ENCODE results near the gene STK39. TPM values are rescaled to one million over a fixed set of nuclear protein-coding genes. Genes with fewer than 3 reads are reported as not detected.

STK39 gene
- polyA plus RNA-seq, 1 donor (not counting 4 experiments of a cell fraction or from before 2014, with no cell fraction given), result 20.7 TPM

GRCh38 chr2:168024459-168024858 is 222.9 kb downstream of the STK39 start:
- no peak overlapping the region for H2AFZ ChIP-seq (ENCODE audit: control insufficient read depth, low read length)
- no peak for DNase-seq (ENCODE audit: low read depth, low spot score)
- no peaks in the 10 kb centered on the region for H3K79me2 ChIP-seq (ENCODE audit: control insufficient read depth, insufficient read depth, low read length)
- no peaks in the 10 kb centered on the region for H3K36me3 ChIP-seq (ENCODE audit: control insufficient read depth in 2 of 2, extremely low read depth in 1 of 2, insufficient read depth in 2 of 2, low read length in 2 of 2)
- H3K27me3 ChIP-seq (ENCODE audit: control insufficient read depth, extremely low read depth, insufficient read depth, low read length), result no peaks in the 10 kb centered on the region
- TF ChIP-seq EZH2 (IDR thresholded peaks at IDR 0.05; ENCODE audit: low read length) (no peak), CTCF (optimal IDR thresholded peaks at IDR 0.05 in 1 of 3, IDR thresholded peaks at IDR 0.05 in 1 of 3, conservative IDR thresholded peaks at IDR 0.05 in 1 of 3; ENCODE audit: extremely low read depth in 1 of 3, insufficient read depth in 2 of 3, low read length in 3 of 3) (no peak)
- no peak overlapping the region for H3K27ac ChIP-seq (ENCODE audit: control insufficient read depth, insufficient read depth, low read length)
- no peak for FAIRE-seq
- no peak overlapping the region for H3K4me2 ChIP-seq (ENCODE audit: control insufficient read depth, extremely low read depth, insufficient read depth, low read depth, low read length)
- H3K9me3 ChIP-seq (ENCODE audit: control insufficient read depth, low read depth, low read length), result no peaks in the 10 kb centered on the region
- no peaks in the 10 kb centered on the region for H3K4me1 ChIP-seq (ENCODE audit: control insufficient read depth, extremely low read depth, insufficient read depth, low read length)
- no peak overlapping the region for H3K4me3 ChIP-seq (ENCODE audit: control insufficient read depth in 2 of 3, extremely low read depth in 1 of 3, insufficient read depth in 2 of 3, low read depth in 1 of 3, low read length in 3 of 3)
- dilution Hi-C loops (cut with MboI; ENCODE audit: extremely low pct_ligation_motif_present, low sequenced_read_pairs), result no loop called here
- no peaks in the 10 kb centered on the region for H4K20me1 ChIP-seq (ENCODE audit: control insufficient read depth, extremely low read depth, insufficient read depth, low read length)
- no peaks in the 10 kb centered on the region for H3K9me1 ChIP-seq (ENCODE audit: control insufficient read depth, extremely low read depth, insufficient read depth, low read length)
- no peak overlapping the region for H3K9ac ChIP-seq (ENCODE audit: control insufficient read depth, extremely low read depth, insufficient read depth, low read length)

GRCh38 chr2:168021800-168022587 is 225.4 kb downstream of the STK39 start:
- DNase-seq (ENCODE audit: low read depth, low spot score) (no peak), FAIRE-seq (no peak)
- Histone ChIP-seq H3K27me3 (ENCODE audit: control insufficient read depth, extremely low read depth, insufficient read depth, low read length) (no peaks in the 10 kb centered on the region), H3K36me3 (ENCODE audit: control insufficient read depth in 2 of 2, extremely low read depth in 1 of 2, insufficient read depth in 2 of 2, low read length in 2 of 2) (no peaks in the 10 kb centered on the region), H3K4me1 (ENCODE audit: control insufficient read depth, extremely low read depth, insufficient read depth, low read length) (no peaks in the 10 kb centered on the region), H4K20me1 (ENCODE audit: control insufficient read depth, extremely low read depth, insufficient read depth, low read length) (no peaks in the 10 kb centered on the region), H3K79me2 (ENCODE audit: control insufficient read depth, insufficient read depth, low read length) (no peaks in the 10 kb centered on the region), H3K27ac (ENCODE audit: control insufficient read depth, insufficient read depth, low read length) (no peak overlapping the region), H3K4me3 (ENCODE audit: control insufficient read depth in 2 of 3, extremely low read depth in 1 of 3, insufficient read depth in 2 of 3, low read depth in 1 of 3, low read length in 3 of 3) (no peak overlapping the region), H2AFZ (ENCODE audit: control insufficient read depth, low read length) (no peak overlapping the region), H3K9me1 (ENCODE audit: control insufficient read depth, extremely low read depth, insufficient read depth, low read length) (no peaks in the 10 kb centered on the region), H3K4me2 (ENCODE audit: control insufficient read depth, extremely low read depth, insufficient read depth, low read depth, low read length) (no peak overlapping the region), H3K9me3 (ENCODE audit: control insufficient read depth, low read depth, low read length) (no peaks in the 10 kb centered on the region), H3K9ac (ENCODE audit: control insufficient read depth, extremely low read depth, insufficient read depth, low read length) (no peak overlapping the region)
- dilution Hi-C loops (cut with MboI; ENCODE audit: extremely low pct_ligation_motif_present, low sequenced_read_pairs), result no loop called here
- TF ChIP-seq EZH2 (IDR thresholded peaks at IDR 0.05; ENCODE audit: low read length), result no peak
- TF ChIP-seq CTCF (optimal IDR thresholded peaks at IDR 0.05 in 1 of 3, IDR thresholded peaks at IDR 0.05 in 1 of 3, conservative IDR thresholded peaks at IDR 0.05 in 1 of 3; ENCODE audit: extremely low read depth in 1 of 3, insufficient read depth in 2 of 3, low read length in 3 of 3), result no peak
